ENCODE results near the gene FAAP20.

FAAP20 gene

DNA sequence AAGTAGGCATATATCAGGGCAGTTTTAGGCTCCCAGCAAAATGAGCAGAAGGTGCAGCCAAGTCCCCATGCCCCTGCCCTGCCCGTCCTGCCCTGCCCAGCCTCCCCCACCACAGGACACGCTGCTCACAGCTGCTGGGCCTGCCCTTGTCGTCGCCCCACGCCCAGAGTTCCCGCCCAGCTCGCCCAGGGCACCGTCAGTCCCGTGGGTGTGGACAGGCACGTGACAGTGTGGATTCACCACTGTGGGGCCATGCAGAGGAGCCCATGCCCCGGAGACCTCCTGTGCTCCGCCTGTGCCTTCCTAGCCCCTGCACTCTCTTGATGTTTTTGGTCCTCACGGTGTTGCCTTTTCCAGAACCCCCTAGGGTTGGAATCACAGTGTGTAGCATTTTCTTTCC is 7.0 kb downstream of the FAAP20 start:
- Histone ChIP-seq H3K9me3 (replicated peaks; ENCODE audit: insufficient read depth, low read length) (no peaks in the 10 kb centered on the region), H3K4me3 (ENCODE audit: low read length) (no peak overlapping the region), H3K27me3 (replicated peaks; ENCODE audit: insufficient read depth, low read length) (peaks cover 21% of the 10 kb centered on the region), H2AFZ (ENCODE audit: low read length) (no peak overlapping the region), H3K9me2 (replicated peaks; ENCODE audit: insufficient read depth, low read length) (no peaks in the 10 kb centered on the region), H3F3A (ENCODE audit: insufficient read depth, low read length) (no peaks in the 10 kb centered on the region), H3K9ac (ENCODE audit: low read length) (no peak overlapping the region), H3K27ac (ENCODE audit: low read length) (no peak overlapping the region), H3K4me2 (ENCODE audit: low read depth, low read length) (no peak overlapping the region), H4K20me1 (ENCODE audit: insufficient read depth, low read length) (no peaks in the 10 kb centered on the region), H3K4me1 (ENCODE audit: low read length) (no peaks in the 10 kb centered on the region), H3K79me2 (ENCODE audit: low read length) (no peaks in the 10 kb centered on the region), H3K36me3 (replicated peaks; ENCODE audit: insufficient read depth, low read length) (no peaks in the 10 kb centered on the region)
- TF ChIP-seq EZH2 (optimal IDR thresholded peaks at IDR 0.05; ENCODE audit: low read depth, low read length) (no peak), EZH2phosphoT487 (IDR thresholded peaks at IDR 0.05; ENCODE audit: low read length) (no peak), CTCF (IDR thresholded peaks at IDR 0.05; ENCODE audit: low read length) (no peak)
- DNase-seq: no peak

DNA sequence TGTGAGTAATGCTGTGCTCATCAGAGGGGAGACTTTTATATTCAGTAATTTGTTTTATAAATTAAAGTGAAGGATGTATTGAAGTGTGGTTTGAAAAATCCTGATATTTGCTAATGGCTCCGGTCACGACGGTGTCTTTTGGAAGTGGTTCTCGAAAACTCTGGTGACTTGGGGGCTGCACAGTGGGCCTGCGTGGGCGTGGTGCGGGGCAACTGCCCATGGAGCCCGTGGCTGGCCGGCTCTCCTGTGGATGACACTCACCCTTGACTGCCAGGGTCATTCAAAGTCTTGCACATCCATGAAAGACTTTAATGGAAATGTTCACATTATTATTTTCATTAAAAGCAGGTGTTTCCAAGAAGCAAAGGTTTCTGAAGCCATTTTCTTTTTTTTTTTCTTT is 7.7 kb downstream of the FAAP20 start:
- Histone ChIP-seq H2AFZ (ENCODE audit: low read length) (no peak overlapping the region), H3K4me3 (ENCODE audit: low read length) (no peak overlapping the region), H3K9me2 (replicated peaks; ENCODE audit: insufficient read depth, low read length) (no peaks in the 10 kb centered on the region), H3K27me3 (replicated peaks; ENCODE audit: insufficient read depth, low read length) (peaks cover 28% of the 10 kb centered on the region), H4K20me1 (ENCODE audit: insufficient read depth, low read length) (no peaks in the 10 kb centered on the region), H3K79me2 (ENCODE audit: low read length) (no peaks in the 10 kb centered on the region), H3F3A (ENCODE audit: insufficient read depth, low read length) (no peaks in the 10 kb centered on the region), H3K4me2 (ENCODE audit: low read depth, low read length) (no peak overlapping the region), H3K27ac (ENCODE audit: low read length) (no peak overlapping the region), H3K36me3 (replicated peaks; ENCODE audit: insufficient read depth, low read length) (no peaks in the 10 kb centered on the region), H3K9ac (ENCODE audit: low read length) (no peak overlapping the region), H3K9me3 (replicated peaks; ENCODE audit: insufficient read depth, low read length) (no peaks in the 10 kb centered on the region), H3K4me1 (ENCODE audit: low read length) (no peaks in the 10 kb centered on the region)
- DNase-seq: no peak
- TF ChIP-seq EZH2 (optimal IDR thresholded peaks at IDR 0.05; ENCODE audit: low read depth, low read length) (no peak), EZH2phosphoT487 (IDR thresholded peaks at IDR 0.05; ENCODE audit: low read length) (no peak), CTCF (IDR thresholded peaks at IDR 0.05; ENCODE audit: low read length) (no peak)

DNA sequence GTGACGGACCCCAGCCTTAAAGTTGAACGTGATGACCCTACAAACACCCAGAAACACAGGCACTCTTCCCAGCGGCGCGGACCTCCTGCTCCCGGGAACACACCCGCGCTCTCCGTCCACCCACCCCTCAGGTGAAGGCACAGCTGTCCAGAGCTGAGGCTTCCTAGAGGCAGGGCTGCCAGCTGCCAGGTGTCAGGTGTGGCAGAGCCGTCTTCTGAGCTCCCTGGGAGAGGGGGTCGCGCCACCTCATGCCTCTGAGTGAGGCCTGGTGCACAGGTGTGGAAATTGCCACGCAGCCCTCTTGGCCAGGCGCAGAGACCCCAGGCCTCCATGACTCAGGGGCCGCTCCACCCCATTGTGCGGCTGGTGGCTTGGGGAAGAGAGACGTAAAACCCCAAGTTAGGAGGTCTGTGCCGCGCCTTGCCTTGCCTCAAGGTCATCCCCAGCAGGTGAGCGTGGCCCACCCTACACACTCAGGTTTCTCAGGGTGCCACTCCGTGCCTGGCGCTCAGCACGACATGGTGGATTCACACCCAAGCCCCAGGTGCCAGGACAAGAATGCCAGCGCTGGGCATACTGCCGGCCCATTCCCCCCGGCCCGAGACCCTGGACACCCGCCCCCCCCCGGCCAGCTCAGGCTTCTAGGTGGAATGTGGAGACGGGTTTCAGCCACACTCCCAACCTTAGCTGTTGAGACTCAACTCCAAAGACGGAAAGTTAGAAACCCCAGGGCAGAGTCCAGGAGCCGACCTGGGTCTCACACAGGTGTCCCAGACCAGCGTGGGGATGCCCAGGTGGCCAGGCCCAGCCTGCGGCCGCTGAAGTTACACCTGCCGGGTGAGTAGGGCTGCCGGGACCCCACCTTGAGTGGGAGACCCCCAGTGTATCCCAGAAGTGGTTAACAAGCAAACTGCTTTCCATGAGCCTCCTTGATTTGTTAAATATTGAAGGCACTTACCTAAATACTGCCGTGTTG is 8.4 kb downstream of the FAAP20 start:
- no peaks in the 10 kb centered on the region for H4K20me1 ChIP-seq (ENCODE audit: insufficient read depth, low read length)
- H3K9ac ChIP-seq (ENCODE audit: low read length): no peak overlapping the region
- no peaks in the 10 kb centered on the region for H3K9me2 ChIP-seq (replicated peaks; ENCODE audit: insufficient read depth, low read length)
- peaks cover 34% of the 10 kb centered on the region for H3K27me3 ChIP-seq (replicated peaks; ENCODE audit: insufficient read depth, low read length)
- no peak overlapping the region for H3K27ac ChIP-seq (ENCODE audit: low read length)
- no peaks in the 10 kb centered on the region for H3F3A ChIP-seq (ENCODE audit: insufficient read depth, low read length)
- H3K36me3 ChIP-seq (replicated peaks; ENCODE audit: insufficient read depth, low read length): no peaks in the 10 kb centered on the region
- H2AFZ ChIP-seq (ENCODE audit: low read length): no peak overlapping the region
- TF ChIP-seq EZH2 (optimal IDR thresholded peaks at IDR 0.05; ENCODE audit: low read depth, low read length) (no peak), CTCF (IDR thresholded peaks at IDR 0.05; ENCODE audit: low read length) (no peak), EZH2phosphoT487 (IDR thresholded peaks at IDR 0.05; ENCODE audit: low read length) (no peak)
- no peaks in the 10 kb centered on the region for H3K4me1 ChIP-seq (ENCODE audit: low read length)
- no peaks in the 10 kb centered on the region for H3K79me2 ChIP-seq (ENCODE audit: low read length)
- H3K4me3 ChIP-seq (ENCODE audit: low read length): no peak overlapping the region
- DNase-seq: no peak
- no peaks in the 10 kb centered on the region for H3K9me3 ChIP-seq (replicated peaks; ENCODE audit: insufficient read depth, low read length)
- H3K4me2 ChIP-seq (ENCODE audit: low read depth, low read length): no peak overlapping the region
